GM12864 (cell line): ENCODE data around the gene PKP3.

Experiments used
- DNase-seq: peaks from one replicate; pipeline ENCODE4 v3.0.0-alpha.2; 2011; ENCODE audit warnings: low read depth
- H3K4me3 ChIP-seq: 2 replicates; pipeline ENCODE4 v1.5.1; 2011; ENCODE audit warnings: mild to moderate bottlenecking, low read depth, low read length, control low read depth
- TF ChIP-seq, protein P1 (sequence below): IDR thresholded peaks from 2 replicates; pipeline ENCODE4 v1.5.1; 2011; ENCODE audit warnings: low read depth, mild to moderate bottlenecking, moderate library complexity, low read length, control low read depth, inconsistent platforms; ENCODE audit errors: missing control alignments

PKP3 gene

GRCh38 chr11:403021-403760 is 9.2 kb downstream of the PKP3 start:
- H3K4me3 ChIP-seq = no peak overlapping the region
- TF ChIP-seq, protein P1, sequence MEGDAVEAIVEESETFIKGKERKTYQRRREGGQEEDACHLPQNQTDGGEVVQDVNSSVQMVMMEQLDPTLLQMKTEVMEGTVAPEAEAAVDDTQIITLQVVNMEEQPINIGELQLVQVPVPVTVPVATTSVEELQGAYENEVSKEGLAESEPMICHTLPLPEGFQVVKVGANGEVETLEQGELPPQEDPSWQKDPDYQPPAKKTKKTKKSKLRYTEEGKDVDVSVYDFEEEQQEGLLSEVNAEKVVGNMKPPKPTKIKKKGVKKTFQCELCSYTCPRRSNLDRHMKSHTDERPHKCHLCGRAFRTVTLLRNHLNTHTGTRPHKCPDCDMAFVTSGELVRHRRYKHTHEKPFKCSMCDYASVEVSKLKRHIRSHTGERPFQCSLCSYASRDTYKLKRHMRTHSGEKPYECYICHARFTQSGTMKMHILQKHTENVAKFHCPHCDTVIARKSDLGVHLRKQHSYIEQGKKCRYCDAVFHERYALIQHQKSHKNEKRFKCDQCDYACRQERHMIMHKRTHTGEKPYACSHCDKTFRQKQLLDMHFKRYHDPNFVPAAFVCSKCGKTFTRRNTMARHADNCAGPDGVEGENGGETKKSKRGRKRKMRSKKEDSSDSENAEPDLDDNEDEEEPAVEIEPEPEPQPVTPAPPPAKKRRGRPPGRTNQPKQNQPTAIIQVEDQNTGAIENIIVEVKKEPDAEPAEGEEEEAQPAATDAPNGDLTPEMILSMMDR = no peak
- no peak for DNase-seq

DNA sequence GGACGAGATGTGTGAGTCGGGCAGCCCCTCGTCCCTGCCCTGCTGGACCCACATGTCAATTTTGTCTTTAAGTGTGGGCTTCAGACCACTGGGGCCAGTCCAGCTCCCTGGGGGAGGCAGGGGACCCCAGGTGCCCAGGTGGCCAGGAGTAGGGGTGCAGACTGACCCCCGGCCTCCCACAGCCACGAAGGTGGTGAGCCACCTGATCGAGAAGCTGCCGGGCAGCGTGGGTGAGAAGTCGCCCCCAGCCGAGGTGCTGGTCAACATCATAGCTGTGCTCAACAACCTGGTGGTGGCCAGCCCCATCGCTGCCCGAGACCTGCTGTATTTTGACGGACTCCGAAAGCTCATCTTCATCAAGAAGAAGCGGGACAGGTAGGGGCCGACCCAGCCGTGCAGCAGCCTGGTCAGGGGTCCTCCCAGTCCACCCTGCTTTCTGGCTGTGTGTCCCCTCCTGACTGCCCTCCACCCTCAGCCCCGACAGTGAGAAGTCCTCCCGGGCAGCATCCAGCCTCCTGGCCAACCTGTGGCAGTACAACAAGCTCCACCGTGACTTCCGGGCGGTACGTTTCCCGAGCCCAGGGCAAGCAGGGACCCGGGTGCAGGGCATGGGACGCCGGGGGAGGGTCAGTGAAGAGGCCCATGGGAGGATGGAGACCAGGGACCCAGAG is 9.9 kb downstream of the PKP3 start:
- H3K4me3 ChIP-seq = no peak overlapping the region
- TF ChIP-seq, protein P1 = no peak
- no peak for DNase-seq

GRCh38 chr11:404551-405264 is 10.7 kb downstream of the PKP3 start:
- no peak overlapping the region for H3K4me3 ChIP-seq
- no peak for DNase-seq
- TF ChIP-seq, protein P1 = no peak

GRCh38 chr11:405323-405953 is 11.4 kb downstream of the PKP3 start:
- DNase-seq = no peak
- H3K4me3 ChIP-seq = no peak overlapping the region
- TF ChIP-seq, protein P1 = no peak

DNA sequence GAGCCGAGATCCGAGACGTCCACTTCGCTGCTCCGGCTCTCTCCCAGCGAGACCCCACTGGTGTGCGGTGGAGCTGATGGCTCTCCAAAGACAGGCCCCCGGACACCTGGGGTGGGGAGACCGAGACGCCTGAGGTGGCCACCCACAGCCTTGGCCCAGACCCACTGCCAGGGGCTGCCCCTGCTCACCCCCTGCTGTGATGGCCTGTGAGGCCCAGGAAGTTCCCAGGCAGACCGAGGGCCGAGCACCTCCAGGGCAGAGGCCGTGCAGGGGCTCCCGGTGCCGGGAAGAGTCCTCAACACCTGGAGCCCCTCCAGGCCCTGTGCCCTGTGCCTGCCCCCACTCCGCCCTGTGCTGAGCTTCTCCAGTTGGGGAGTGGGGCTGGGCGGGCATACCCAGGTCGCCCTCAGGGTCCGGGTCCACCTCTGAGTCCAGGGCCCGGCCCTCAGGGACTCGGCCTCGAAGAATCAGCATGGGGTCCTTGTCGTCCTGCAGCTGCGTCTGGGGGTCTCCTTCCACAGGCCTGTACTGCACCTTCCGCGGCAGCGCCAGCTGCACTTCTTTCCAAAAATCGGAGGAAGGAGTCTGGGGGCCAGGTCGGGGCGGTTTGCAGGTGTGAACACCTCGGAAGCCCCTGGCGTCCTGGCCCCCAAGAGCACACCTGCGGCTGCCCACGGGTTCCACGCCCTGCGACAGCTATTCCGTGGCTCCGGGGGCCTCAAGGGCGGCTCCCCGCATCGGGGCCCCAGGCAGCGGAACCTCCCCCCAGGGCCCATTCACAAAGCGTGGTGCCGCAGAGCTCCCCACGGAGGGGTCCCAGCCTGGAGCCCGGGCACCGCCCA is 12.2 kb downstream of the PKP3 start:
- no peak for DNase-seq
- peak overlapping the region; percentile 43 for H3K4me3 ChIP-seq
- TF ChIP-seq, protein P1 = no peak
